Prostate gland (tissue), 2 donors: ENCODE measurements around the gene TMEM132D. TPM values are rescaled to one million over a fixed set of nuclear protein-coding genes. Genes with fewer than 3 reads are reported as not detected.

Experiments used
- DNase-seq: peaks from one replicate; pipeline ENCODE4 v3.0.0-alpha.2; 2019; ENCODE audit warnings: low spot score
- H3K27ac ChIP-seq, 2 donors: fragments of 200-600 bp; sonication (generic); 2 replicates each; pipeline ENCODE4 v1.5.1; 2017 to 2019
- H3K27me3 ChIP-seq: fragments of 200-600 bp; sonication (generic); replicated peaks from 2 replicates; pipeline ENCODE4 v1.5.1; 2019; ENCODE audit not compliant: insufficient read depth
- H3K36me3 ChIP-seq, 2 donors: fragments of 200-600 bp; sonication (generic); 1 replicate in 1 of 2; 2 replicates in 1 of 2; pipeline versions ENCODE4 v1.5.1 to v1.8.1; 2017 to 2019
- H3K4me1 ChIP-seq: fragments of 200-600 bp; sonication (generic); replicated peaks from 2 replicates; pipeline ENCODE4 v1.5.1; 2019
- H3K4me3 ChIP-seq, 2 donors: fragments of 200-600 bp; sonication (generic); 2 replicates each; pipeline ENCODE4 v1.5.1; 2017 to 2019
- H3K9me3 ChIP-seq: fragments of 200-600 bp; sonication (generic); 2 replicates; pipeline ENCODE4 v1.5.1; 2017
- POLR2A ChIP-seq: fragments of 450-650 bp; IDR thresholded peaks from one replicate; pipeline ENCODE4 v1.6.1; 2016; ENCODE audit warnings: antibody characterized with exemption, mild to moderate bottlenecking
- POLR2AphosphoS5 ChIP-seq: sonication (generic); formaldehyde crosslinking; IDR thresholded peaks from one replicate; pipeline ENCODE4 v1.6.1; 2017; ENCODE audit warnings: antibody characterized with exemption
- WGBS: methylation state at CpG from one replicate; pipeline ENCODE4 v1.1.5; 2018; 5-methylcytosine and 5-hydroxymethylcytosine counted together
- intact Hi-C: fragments of 100-400 bp; cut with DNase I; formaldehyde crosslinking; loops from one replicate; pipeline ENCODE4 v1.14.2; 2022
- total RNA-seq, 2 donors: library from RNA; depleted of rRNA; stranded (reverse); fragments of >200 nt; gene quantifications; one replicate each; pipeline ENCODE4 v1.1.0, GENCODE V29; 2016
- TF ChIP-seq, protein P1 (sequence below), 4 experiments: fragments of 200-600 bp in 2 of 4; fragments of 450-650 bp in 2 of 4; sonication (generic) in 2 of 4; IDR thresholded peaks; 1 replicate in 3 of 4; 2 replicates in 1 of 4; pipeline ENCODE4 v1.5.1; 2016 to 2019; ENCODE audit warnings: antibody characterized with exemption in 4 of 4, mild to moderate bottlenecking in 2 of 4, moderate library complexity in 2 of 4

TMEM132D gene
- total RNA-seq, 2 donors from 2014 or later: 0.57 to 1.3 TPM

GRCh38 chr12:129585296-129585695 is 318.5 kb downstream of the TMEM132D start:
- no peaks in the 10 kb centered on the region for H3K4me1 ChIP-seq
- intact Hi-C loops: no loop called here
- H3K27ac ChIP-seq: no peak overlapping the region
- WGBS: 96% methylated on average over 9 of the region's 9 CpGs
- no peak for TF ChIP-seq POLR2A
- TF ChIP-seq POLR2AphosphoS5: no peak
- TF ChIP-seq, protein P1, sequence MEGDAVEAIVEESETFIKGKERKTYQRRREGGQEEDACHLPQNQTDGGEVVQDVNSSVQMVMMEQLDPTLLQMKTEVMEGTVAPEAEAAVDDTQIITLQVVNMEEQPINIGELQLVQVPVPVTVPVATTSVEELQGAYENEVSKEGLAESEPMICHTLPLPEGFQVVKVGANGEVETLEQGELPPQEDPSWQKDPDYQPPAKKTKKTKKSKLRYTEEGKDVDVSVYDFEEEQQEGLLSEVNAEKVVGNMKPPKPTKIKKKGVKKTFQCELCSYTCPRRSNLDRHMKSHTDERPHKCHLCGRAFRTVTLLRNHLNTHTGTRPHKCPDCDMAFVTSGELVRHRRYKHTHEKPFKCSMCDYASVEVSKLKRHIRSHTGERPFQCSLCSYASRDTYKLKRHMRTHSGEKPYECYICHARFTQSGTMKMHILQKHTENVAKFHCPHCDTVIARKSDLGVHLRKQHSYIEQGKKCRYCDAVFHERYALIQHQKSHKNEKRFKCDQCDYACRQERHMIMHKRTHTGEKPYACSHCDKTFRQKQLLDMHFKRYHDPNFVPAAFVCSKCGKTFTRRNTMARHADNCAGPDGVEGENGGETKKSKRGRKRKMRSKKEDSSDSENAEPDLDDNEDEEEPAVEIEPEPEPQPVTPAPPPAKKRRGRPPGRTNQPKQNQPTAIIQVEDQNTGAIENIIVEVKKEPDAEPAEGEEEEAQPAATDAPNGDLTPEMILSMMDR (IDR thresholded peaks at IDR 0.05): no peak
- H3K4me3 ChIP-seq: no peak overlapping the region
- DNase-seq: no peak
- no peaks in the 10 kb centered on the region for H3K9me3 ChIP-seq
- no peaks in the 10 kb centered on the region for H3K27me3 ChIP-seq
- no peaks in the 10 kb centered on the region for H3K36me3 ChIP-seq

GRCh38 chr12:129579879-129580278 is 323.9 kb downstream of the TMEM132D start:
- Histone ChIP-seq H3K27ac (no peak overlapping the region), H3K4me3 (no peak overlapping the region), H3K36me3 (no peaks in the 10 kb centered on the region), H3K4me1 (no peaks in the 10 kb centered on the region), H3K9me3 (no peaks in the 10 kb centered on the region), H3K27me3 (no peaks in the 10 kb centered on the region)
- intact Hi-C loops: no loop called here
- WGBS: 77% methylated on average over 5 of the region's 5 CpGs
- no peak for DNase-seq
- TF ChIP-seq POLR2AphosphoS5 (no peak), POLR2A (no peak)

GRCh38 chr12:129571901-129572494 is 331.8 kb downstream of the TMEM132D start:
- intact Hi-C loops: no loop called here

GRCh38 chr12:129570796-129571400 is 332.9 kb downstream of the TMEM132D start:
- WGBS: 64% methylated on average over 12 of the region's 12 CpGs
- TF ChIP-seq, protein P1 (IDR thresholded peaks at IDR 0.05): no peak
- Histone ChIP-seq H3K36me3 (no peaks in the 10 kb centered on the region), H3K27ac (no peak overlapping the region), H3K9me3 (no peaks in the 10 kb centered on the region), H3K4me1 (no peaks in the 10 kb centered on the region), H3K4me3 (no peak overlapping the region), H3K27me3 (no peaks in the 10 kb centered on the region)
- intact Hi-C loops: no loop called here
- no peak for DNase-seq

More at GRCh38 chr12:129571901-129572494, 331.8 kb downstream of the TMEM132D start:
- Histone ChIP-seq H3K9me3 (no peaks in the 10 kb centered on the region), H3K36me3 (no peaks in the 10 kb centered on the region), H3K4me3 (no peak overlapping the region), H3K27ac (no peak overlapping the region), H3K27me3 (no peaks in the 10 kb centered on the region), H3K4me1 (no peaks in the 10 kb centered on the region)
- DNase-seq: no peak
- TF ChIP-seq POLR2A (no peak), POLR2AphosphoS5 (no peak)
- TF ChIP-seq, protein P1 (IDR thresholded peaks at IDR 0.05): no peak
- 85% methylated on average over 17 of the region's 17 CpGs for WGBS

- H3K9me3 ChIP-seq: no peaks in the 10 kb centered on the region
- no peak overlapping the region for H3K4me3 ChIP-seq
- H3K36me3 ChIP-seq: no peaks in the 10 kb centered on the region
- H3K27ac ChIP-seq: no peak overlapping the region
- TF ChIP-seq POLR2AphosphoS5 (no peak), POLR2A (no peak)
- TF ChIP-seq, protein P1 (IDR thresholded peaks at IDR 0.05): no peak
- H3K27me3 ChIP-seq: no peaks in the 10 kb centered on the region
- intact Hi-C loops: no loop called here
- 81% methylated on average over 5 of the region's 5 CpGs for WGBS
- DNase-seq: no peak
- no peaks in the 10 kb centered on the region for H3K4me1 ChIP-seq
Observed at GRCh38 chr12:129566800-129567199, 337.0 kb downstream of the TMEM132D start.
